ENCODE measurements around the gene AQP1.

The AQP1 gene

GRCh38 chr7:30915005-30915601 is 3.5 kb downstream of the AQP1 start:
- peaks cover 44% of the 10 kb centered on the region for H3K4me1 Mint-ChIP-seq
- no peaks in the 10 kb centered on the region for H3K36me3 Mint-ChIP-seq (ENCODE audit: low read depth)
- H3K27ac Mint-ChIP-seq: no peak overlapping the region
- TF ChIP-seq CTCF (IDR thresholded peaks at IDR 0.05): no peak
- no peak for DNase-seq
- no peak overlapping the region for H3K4me3 Mint-ChIP-seq
- peaks cover 15% of the 10 kb centered on the region for H3K27me3 Mint-ChIP-seq (ENCODE audit: low read depth, poor library complexity)
- no peaks in the 10 kb centered on the region for H3K9me3 Mint-ChIP-seq

DNA sequence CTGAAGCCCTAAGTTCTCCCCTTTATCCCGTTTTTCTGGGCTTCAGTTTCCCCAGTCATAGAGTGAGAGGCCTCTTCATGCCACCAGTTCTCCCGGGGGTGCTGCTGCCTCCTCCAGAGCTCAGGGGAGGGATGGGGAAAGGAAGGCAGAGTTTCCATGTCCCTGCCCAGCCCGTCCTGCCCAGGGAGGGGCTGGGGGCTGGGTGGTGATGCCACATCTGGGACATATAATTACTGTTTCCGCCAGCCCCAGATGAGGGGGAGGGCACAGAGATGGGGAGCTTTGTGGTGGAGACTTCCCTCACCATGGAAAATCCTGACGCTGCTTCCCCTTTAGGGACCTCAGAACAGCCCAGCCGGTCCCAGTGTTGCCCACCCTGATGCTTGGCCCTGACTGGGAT is 4.1 kb downstream of the AQP1 start:
- Mint-ChIP-seq H3K4me3 (no peak overlapping the region), H3K4me1 (peaks cover 43% of the 10 kb centered on the region), H3K9me3 (no peaks in the 10 kb centered on the region), H3K27ac (no peak overlapping the region), H3K36me3 (ENCODE audit: low read depth) (no peaks in the 10 kb centered on the region), H3K27me3 (ENCODE audit: low read depth, poor library complexity) (peaks cover 12% of the 10 kb centered on the region)
- DNase-seq: no peak
- TF ChIP-seq CTCF (IDR thresholded peaks at IDR 0.05): no peak

GRCh38 chr7:30916255-30916654 is 4.6 kb downstream of the AQP1 start:
- no peak overlapping the region for H3K4me3 Mint-ChIP-seq
- peaks cover 40% of the 10 kb centered on the region for H3K4me1 Mint-ChIP-seq
- no peaks in the 10 kb centered on the region for H3K9me3 Mint-ChIP-seq
- H3K27me3 Mint-ChIP-seq (ENCODE audit: low read depth, poor library complexity): peaks cover 8% of the 10 kb centered on the region
- H3K27ac Mint-ChIP-seq: no peak overlapping the region
- TF ChIP-seq CTCF (IDR thresholded peaks at IDR 0.05): no peak
- H3K36me3 Mint-ChIP-seq (ENCODE audit: low read depth): no peaks in the 10 kb centered on the region
- DNase-seq: no peak

GRCh38 chr7:30916767-30917166 is 5.1 kb downstream of the AQP1 start:
- Mint-ChIP-seq H3K36me3 (ENCODE audit: low read depth) (no peaks in the 10 kb centered on the region), H3K4me1 (peaks cover 40% of the 10 kb centered on the region), H3K4me3 (no peak overlapping the region), H3K27ac (peak overlapping the region; percentile 36), H3K9me3 (no peaks in the 10 kb centered on the region), H3K27me3 (ENCODE audit: low read depth, poor library complexity) (peaks cover 3% of the 10 kb centered on the region)
- no peak for DNase-seq
- no peak for TF ChIP-seq CTCF (IDR thresholded peaks at IDR 0.05)

DNA sequence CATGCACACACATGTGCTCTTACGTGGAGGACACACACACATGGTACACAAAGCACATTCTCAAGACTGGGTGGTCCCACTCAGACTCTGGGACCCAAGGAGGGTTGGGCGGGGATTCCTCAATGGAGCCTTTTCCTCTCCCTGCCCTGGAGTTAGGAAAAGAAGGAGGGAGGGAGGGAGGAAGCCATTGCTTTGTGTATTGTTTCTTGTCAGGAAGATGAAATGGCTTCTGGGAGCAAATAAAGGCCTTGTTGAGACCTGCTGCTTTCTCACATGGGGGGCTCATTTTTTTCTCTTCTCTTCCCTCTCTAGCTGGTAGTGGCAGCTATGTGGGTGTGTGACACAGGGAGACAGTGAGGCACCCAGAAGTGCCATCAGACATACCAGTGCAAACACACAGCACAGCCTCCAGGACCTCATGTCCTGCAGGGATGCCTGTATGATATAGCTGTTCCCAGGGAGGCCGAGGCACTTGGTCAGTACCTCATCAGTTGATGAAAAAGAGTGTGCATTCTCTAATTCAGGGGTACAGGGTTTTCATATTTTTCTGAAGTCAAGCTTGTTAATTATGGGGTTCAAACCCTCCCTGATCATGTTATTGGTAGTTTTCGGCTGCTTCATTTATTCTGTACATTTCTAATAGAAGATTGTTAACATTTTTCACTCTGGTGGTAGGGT is 5.7 kb downstream of the AQP1 start:
- Mint-ChIP-seq H3K27ac (peak overlapping the region; percentile 36), H3K27me3 (ENCODE audit: low read depth, poor library complexity) (peaks cover 3% of the 10 kb centered on the region), H3K9me3 (no peaks in the 10 kb centered on the region), H3K4me3 (no peak overlapping the region), H3K4me1 (peaks cover 40% of the 10 kb centered on the region), H3K36me3 (ENCODE audit: low read depth) (no peaks in the 10 kb centered on the region)
- no peak for TF ChIP-seq CTCF (IDR thresholded peaks at IDR 0.05)
- no peak for DNase-seq

DNA sequence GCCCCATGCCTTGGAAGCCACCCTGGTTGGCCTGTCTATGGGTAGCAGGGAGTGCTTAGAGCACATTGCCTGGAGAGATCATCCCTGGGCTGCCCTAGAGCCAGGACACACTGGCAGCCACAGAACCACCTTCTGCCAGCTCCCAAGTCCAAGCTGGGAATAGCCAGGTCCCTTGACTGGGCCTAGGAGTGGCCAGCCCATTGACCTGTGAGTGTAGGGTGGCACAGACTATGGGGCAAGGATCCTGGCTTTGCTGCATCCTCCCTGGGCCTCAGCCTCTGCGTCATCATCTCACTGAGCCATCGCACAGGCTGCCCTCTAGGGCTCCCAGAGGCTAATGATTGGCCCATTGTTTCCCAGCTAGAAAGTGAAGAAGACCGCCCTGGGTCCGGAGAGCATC is 7.0 kb downstream of the AQP1 start:
- TF ChIP-seq CTCF (IDR thresholded peaks at IDR 0.05): no peak
- Mint-ChIP-seq H3K4me3 (no peak overlapping the region), H3K36me3 (ENCODE audit: low read depth) (no peaks in the 10 kb centered on the region), H3K9me3 (no peaks in the 10 kb centered on the region), H3K27me3 (ENCODE audit: low read depth, poor library complexity) (no peaks in the 10 kb centered on the region), H3K27ac (no peak overlapping the region), H3K4me1 (peaks cover 32% of the 10 kb centered on the region)
- DNase-seq: no peak
